ENCODE results near the gene VPS37D. TPM values are rescaled to one million over a fixed set of nuclear protein-coding genes. Genes with fewer than 3 reads are reported as not detected.
A peak's percentile ranks its signal among the peaks of the same experiment; 100 is the strongest.

Gene VPS37D
- total and polyA plus RNA-seq, 2 experiments from 2014 or later: 2.2 to 7.0 TPM

- TF ChIP-seq ZNF331 (CRISPR knock-in tag; IDR thresholded peaks at IDR 0.05; ENCODE audit: low read depth) (no peak), ZNF114 (CRISPR knock-in tag; IDR thresholded peaks at IDR 0.05) (no peak), POLR2AphosphoS5 (IDR thresholded peaks at IDR 0.05; ENCODE audit: low read depth) (no peak), REST (IDR thresholded peaks at IDR 0.05; ENCODE audit: unreplicated experiment) (no peak), NANOG (IDR thresholded peaks at IDR 0.05; ENCODE audit: borderline replicate concordance) (no peak), JUNB (IDR thresholded peaks at IDR 0.05; ENCODE audit: unreplicated experiment) (no peak), CTCF (conservative IDR thresholded peaks at IDR 0.05; ENCODE audit: low read depth in 2 of 2) (no peak), ETS1 (IDR thresholded peaks at IDR 0.05) (no peak)
Measured at GRCh38 chr7:73703757-73704639, 36.4 kb downstream of the VPS37D start (continued).

- peak overlapping the region; percentile 77 for H3K4me2 ChIP-seq
- peaks cover 33% of the 10 kb centered on the region for H3K4me1 Mint-ChIP-seq
- H3K4me3 Mint-ChIP-seq: no peak overlapping the region
- H4K20me1 ChIP-seq (replicated peaks; ENCODE audit: insufficient read depth): no peaks in the 10 kb centered on the region
- 0 out of 2 replicates have a peak, but pooled peaks cover 5% of the 10 kb centered on the region for H3F3A ChIP-seq (replicated peaks; ENCODE audit: low read depth)
- H3K27ac Mint-ChIP-seq: no peak overlapping the region
- H3K9me2 ChIP-seq (ENCODE audit: insufficient read depth): no peaks in the 10 kb centered on the region
- H3K36me3 ChIP-seq (ENCODE audit: insufficient read depth): no peaks in the 10 kb centered on the region
- H3K27me3 ChIP-seq (ENCODE audit: insufficient read depth): no peaks in the 10 kb centered on the region
- H3K79me2 ChIP-seq (replicated peaks; ENCODE audit: insufficient read depth): no peaks in the 10 kb centered on the region
- DNase-seq (ENCODE audit: low spot score) (no peak), ATAC-seq (no peak)
- H3K27ac ChIP-seq (ENCODE audit: low read depth): no peak overlapping the region
- no peak overlapping the region for H3K4me3 ChIP-seq
- peaks cover 15% of the 10 kb centered on the region for H3K4me1 ChIP-seq (ENCODE audit: insufficient read depth)
- H2AFZ ChIP-seq: no peak overlapping the region
- no peaks in the 10 kb centered on the region; the same call in 2 of the 3 replicates for H3K9me3 Mint-ChIP-seq
- peaks cover 15% of the 10 kb centered on the region for H3K27me3 Mint-ChIP-seq (ENCODE audit: insufficient read depth, low read depth, poor library complexity)
- peaks cover 10% of the 10 kb centered on the region for H3K36me3 Mint-ChIP-seq (ENCODE audit: low read depth)
- TF ChIP-seq CREB1 (CRISPR knock-in tag; IDR thresholded peaks at IDR 0.05; ENCODE audit: low read depth) (no peak), ZNF331 (CRISPR knock-in tag; IDR thresholded peaks at IDR 0.05; ENCODE audit: low read depth) (no peak), EZH2phosphoT487 (IDR thresholded peaks at IDR 0.05; ENCODE audit: unreplicated experiment) (no peak), REST (IDR thresholded peaks at IDR 0.05; ENCODE audit: unreplicated experiment) (no peak), STAT1 (IDR thresholded peaks at IDR 0.05; ENCODE audit: unreplicated experiment) (no peak), ETS1 (IDR thresholded peaks at IDR 0.05) (no peak), EZH2 (IDR thresholded peaks at IDR 0.05; ENCODE audit: low read depth, unreplicated experiment) (no peak)
Measured at GRCh38 chr7:73704640-73705550, 37.3 kb downstream of the VPS37D start.

Data from GM23338 (cell line).